SKM-1 treated with dmso at 0.1 percent for 144 hours (cell line): ENCODE measurements around the gene GGTA1.

ENCODE experiments used
- DNase-seq: peaks from one replicate; lab custom pipeline; 2025; ENCODE audit not compliant: unreplicated experiment; lab: John Stamatoyannopoulos, UW

Gene GGTA1

GRCh38 chr9:121500165-121500478, 478 bp upstream of the GGTA1 start:
- DNase-seq: no peak

GRCh38 chr9:121499177-121499426, 542 bp downstream of the GGTA1 start:
- DNase-seq: no peak

GRCh38 chr9:121498487-121499176, 1.0 kb downstream of the GGTA1 start:
- DNase-seq: no peak

- DNase-seq: peak; percentile 75
Observed at GRCh38 chr9:121498150-121498486, 1.5 kb downstream of the GGTA1 start.

GRCh38 chr9:121495976-121496375, 3.7 kb downstream of the GGTA1 start:
- DNase-seq: no peak

GRCh38 chr9:121494192-121494591, 5.5 kb downstream of the GGTA1 start:
- DNase-seq: no peak

GRCh38 chr9:121491111-121491510, 8.5 kb downstream of the GGTA1 start:
- no peak for DNase-seq

GRCh38 chr9:121489344-121489743, 10.3 kb downstream of the GGTA1 start:
- no peak for DNase-seq

- DNase-seq: no peak
Observed at GRCh38 chr9:121486043-121486442, 13.6 kb downstream of the GGTA1 start.

GRCh38 chr9:121485623-121486022, 14.0 kb downstream of the GGTA1 start:
- DNase-seq: peak; percentile 76

GRCh38 chr9:121484651-121485446, 14.8 kb downstream of the GGTA1 start:
- no peak for DNase-seq

GRCh38 chr9:121483473-121484031, 16.1 kb downstream of the GGTA1 start:
- no peak for DNase-seq

- DNase-seq: no peak
Observed at GRCh38 chr9:121483049-121483448, 16.6 kb downstream of the GGTA1 start.

GRCh38 chr9:121478816-121479676, 20.6 kb downstream of the GGTA1 start:
- DNase-seq: no peak

- DNase-seq: no peak
Observed at GRCh38 chr9:121476156-121476555, 23.5 kb downstream of the GGTA1 start.

GRCh38 chr9:121474231-121474947, 25.3 kb downstream of the GGTA1 start:
- DNase-seq: no peak

- no peak for DNase-seq
Observed at GRCh38 chr9:121473229-121473628, 26.4 kb downstream of the GGTA1 start.

- no peak for DNase-seq
Observed at GRCh38 chr9:121472446-121472845, 27.2 kb downstream of the GGTA1 start.

- DNase-seq: no peak
Observed at GRCh38 chr9:121466142-121466541, 33.5 kb downstream of the GGTA1 start.

- no peak for DNase-seq
Observed at GRCh38 chr9:121464968-121465367, 34.7 kb downstream of the GGTA1 start.
